Urothelium cell line (cell line): ENCODE data around the gene ZFX.
A peak's percentile ranks its signal among the peaks of the same experiment; 100 is the strongest.

Experiments used
- DNase-seq: peaks from one replicate; pipeline ENCODE4 v3.0.0; 2011; ENCODE audit warnings: low spot score, mixed read lengths
- FAIRE-seq: peaks from 2 replicates; lab custom pipeline; 2011; peaks lifted over from hg19 to GRCh38; lab: Jason Lieb, UNC

The ZFX gene

GRCh38 chrX:24198101-24198500 is 48.6 kb downstream of the ZFX start:
- FAIRE-seq (no peak), DNase-seq (no peak)

DNA sequence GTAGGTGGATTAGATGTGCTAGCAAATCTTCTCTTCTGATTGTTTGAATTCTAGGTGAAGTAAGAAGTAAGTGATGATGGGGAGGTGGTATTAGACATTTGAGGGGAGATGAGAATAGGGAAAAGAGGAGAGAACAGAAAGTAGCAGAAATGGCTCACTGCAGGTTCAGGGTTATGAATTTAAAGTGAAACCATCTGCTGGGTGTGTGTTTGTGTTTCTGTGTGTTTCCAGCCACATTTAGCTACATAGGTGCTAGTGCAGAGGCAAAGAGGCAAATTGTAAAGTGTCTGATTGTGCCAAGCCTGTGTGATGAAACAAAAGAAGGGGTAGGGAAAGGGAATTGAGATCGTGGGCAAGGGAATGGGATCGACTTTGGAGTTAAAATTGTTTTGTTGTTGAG is 50.6 kb downstream of the ZFX start:
- no peak for FAIRE-seq
- no peak for DNase-seq

DNA sequence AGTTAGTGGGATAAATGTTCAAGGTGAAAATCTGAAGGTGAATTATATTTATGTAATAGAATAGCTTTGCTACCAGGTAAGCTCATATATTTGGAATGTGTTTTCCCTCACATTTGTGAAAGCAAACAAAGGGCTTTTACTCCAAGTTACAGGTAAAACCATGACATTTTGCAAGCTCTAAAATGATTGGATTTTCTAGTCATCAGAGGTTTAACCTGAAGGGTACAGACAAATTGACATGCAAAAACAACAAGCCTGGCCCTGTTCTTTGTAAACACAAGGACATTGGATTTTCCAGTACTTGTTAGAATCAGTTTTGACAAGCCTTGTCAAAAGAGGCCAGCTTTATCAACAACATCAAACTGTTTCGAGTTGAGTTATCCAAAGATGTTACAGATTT is 51.7 kb downstream of the ZFX start:
- FAIRE-seq (no peak), DNase-seq (no peak)

DNA sequence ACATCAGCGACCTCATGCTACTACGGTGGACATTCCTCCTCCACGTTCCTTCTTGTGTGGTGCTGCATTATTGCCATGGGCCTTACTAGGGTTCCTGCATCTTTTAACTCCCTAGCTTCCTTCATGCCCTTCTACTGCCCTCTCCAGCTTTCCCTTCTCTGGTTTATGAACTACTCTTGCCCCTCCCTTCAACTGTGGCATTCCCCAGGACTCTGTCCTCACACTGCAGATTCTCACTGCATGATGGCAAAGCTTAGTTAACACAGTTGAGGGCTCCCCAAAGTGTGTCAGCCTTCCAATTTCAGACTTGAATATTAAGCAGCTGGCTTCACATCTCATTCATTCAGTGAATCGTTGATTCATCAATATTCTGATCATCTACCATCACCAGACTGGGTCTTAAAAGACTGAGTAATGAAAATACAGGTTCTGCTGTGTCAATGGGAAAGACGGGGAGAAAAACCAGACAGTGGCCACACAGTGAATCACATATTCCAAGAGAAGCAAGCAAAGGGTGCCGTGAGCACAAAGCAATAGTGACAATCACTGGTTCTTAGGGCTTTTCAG is 53.0 kb downstream of the ZFX start:
- no peak for FAIRE-seq

GRCh38 chrX:24203072-24203808 is 53.7 kb downstream of the ZFX start:
- FAIRE-seq, result no peak
- no peak for DNase-seq

More for the DNA sequence above, 53.0 kb downstream of the ZFX start:
- DNase-seq, result no peak

- DNase-seq (no peak), FAIRE-seq (no peak)
Observed at GRCh38 chrX:24204331-24204730, 54.8 kb downstream of the ZFX start.

GRCh38 chrX:24204958-24205357 is 55.4 kb downstream of the ZFX start:
- no peak for DNase-seq
- FAIRE-seq, result no peak

- no peak for FAIRE-seq
- no peak for DNase-seq
Observed at GRCh38 chrX:24207826-24208225, 58.3 kb downstream of the ZFX start.

GRCh38 chrX:24208496-24209240 is 59.1 kb downstream of the ZFX start:
- DNase-seq, result no peak
- no peak for FAIRE-seq

DNA sequence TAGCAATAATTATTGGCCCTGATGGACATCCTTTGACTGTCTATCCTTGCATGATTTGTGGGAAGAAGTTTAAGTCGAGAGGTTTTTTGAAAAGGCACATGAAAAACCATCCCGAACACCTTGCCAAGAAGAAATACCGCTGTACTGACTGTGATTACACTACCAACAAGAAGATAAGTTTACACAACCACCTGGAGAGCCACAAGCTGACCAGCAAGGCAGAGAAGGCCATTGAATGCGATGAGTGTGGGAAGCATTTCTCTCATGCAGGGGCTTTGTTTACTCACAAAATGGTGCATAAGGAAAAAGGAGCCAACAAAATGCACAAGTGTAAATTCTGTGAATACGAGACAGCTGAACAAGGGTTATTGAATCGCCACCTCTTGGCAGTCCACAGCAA is 60.7 kb downstream of the ZFX start:
- FAIRE-seq, result no peak
- DNase-seq, result no peak

- no peak for FAIRE-seq
- no peak for DNase-seq
Observed at GRCh38 chrX:24214568-24214967, 65.0 kb downstream of the ZFX start.

DNA sequence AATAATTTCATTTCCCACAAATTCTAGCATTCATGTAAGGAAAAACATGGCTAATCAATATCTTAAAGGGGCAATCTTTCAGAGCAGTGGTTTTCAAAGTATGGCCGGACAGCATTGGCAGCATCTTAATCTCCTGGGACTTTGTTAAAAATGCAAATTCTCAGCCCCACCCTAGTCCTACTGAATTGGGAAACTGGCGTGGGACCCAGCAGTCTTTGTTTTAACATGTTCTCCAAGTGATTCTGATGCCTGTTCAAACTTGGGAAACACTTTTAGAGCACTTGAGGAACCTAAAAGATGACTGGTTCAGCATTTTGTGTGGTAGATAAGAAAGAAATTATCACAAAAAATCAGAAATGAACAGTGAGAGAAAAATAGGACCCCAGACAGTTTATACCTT is 65.7 kb downstream of the ZFX start:
- DNase-seq, result no peak
- no peak for FAIRE-seq

DNA sequence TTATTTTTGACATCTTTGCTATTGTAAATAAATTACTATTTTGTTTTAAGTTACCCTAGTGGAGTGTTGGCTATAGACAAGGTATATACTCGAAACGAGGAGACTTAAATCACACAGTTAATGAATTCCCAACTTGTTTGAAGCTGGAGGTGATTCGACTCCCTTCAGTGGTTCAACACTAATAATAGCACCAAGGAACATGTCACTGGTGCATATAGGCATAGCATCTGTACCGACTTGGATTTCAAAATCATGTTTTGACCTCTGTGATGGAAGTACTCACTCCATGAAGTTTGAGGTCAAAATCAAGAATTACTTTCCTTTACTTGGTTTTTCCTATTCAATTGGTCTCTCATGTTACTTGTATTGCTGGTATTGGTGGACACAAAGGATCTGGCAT is 66.5 kb downstream of the ZFX start:
- FAIRE-seq (no peak), DNase-seq (no peak)

DNA sequence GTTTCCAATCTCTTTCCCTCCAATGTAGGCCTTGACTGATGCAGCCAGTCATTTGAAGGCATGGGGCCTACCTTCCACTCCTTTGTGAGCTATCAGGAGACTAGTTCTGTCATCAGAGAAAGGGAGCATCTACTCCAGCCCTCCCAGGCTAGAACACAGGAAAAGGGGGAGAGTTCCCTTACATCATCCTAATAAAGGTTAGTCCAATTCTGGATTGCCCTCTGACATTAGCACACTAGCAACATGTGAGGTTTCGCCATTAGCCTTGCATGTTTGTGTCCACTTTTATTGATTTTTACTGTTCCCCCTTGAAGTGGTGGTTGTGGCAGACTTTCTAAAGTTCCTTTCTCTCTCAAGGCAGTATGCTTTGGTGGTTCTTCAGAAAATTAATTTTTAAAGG is 67.3 kb downstream of the ZFX start:
- FAIRE-seq (no peak), DNase-seq (no peak)

GRCh38 chrX:24219320-24219719 is 69.8 kb downstream of the ZFX start:
- FAIRE-seq (no peak), DNase-seq (no peak)

DNA sequence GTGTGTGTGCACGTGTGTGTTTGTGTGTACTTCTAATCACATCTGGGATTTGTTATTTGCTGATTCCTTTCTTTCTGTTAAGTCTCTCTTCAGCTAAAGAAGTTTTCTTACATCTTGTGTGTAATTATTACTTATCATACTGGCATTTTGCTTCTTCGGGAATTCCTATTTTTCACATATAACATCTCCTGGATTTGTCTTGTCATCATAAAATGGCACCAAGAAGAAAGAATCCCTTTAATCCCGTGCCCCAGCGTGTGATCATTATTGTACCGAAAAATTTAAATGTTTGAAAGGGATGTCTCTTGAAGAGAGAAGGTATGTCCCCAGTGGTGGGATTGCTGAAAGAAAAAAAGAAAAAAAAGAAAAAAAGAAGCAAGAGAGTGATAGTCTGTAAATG is 72.3 kb downstream of the ZFX start:
- FAIRE-seq, result no peak
- DNase-seq, result no peak

GRCh38 chrX:24225265-24225664 is 75.7 kb downstream of the ZFX start:
- FAIRE-seq (no peak), DNase-seq (no peak)

GRCh38 chrX:24226176-24226575 is 76.6 kb downstream of the ZFX start:
- DNase-seq (no peak), FAIRE-seq (no peak)

DNA sequence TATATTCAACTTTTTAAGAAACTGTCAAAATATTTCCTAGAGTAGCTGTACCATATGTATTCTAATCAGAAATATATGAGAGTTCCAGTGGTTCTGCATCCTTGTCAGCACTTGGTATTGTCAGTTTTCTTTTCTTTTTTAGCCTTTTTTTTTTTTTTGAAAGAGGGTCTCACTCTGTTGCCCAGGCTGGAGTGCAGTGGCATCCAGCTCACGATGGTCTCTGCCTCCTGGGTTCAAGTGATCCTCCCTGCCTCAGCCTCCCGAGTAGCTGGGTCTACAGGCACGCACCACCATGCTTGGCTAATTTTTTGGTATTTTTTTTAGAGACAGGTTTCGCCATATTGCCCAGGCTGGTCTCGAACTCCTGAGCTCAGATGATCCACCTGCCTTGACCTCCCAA is 79.1 kb downstream of the ZFX start:
- FAIRE-seq, result no peak
- no peak for DNase-seq

- no peak for FAIRE-seq
- no peak for DNase-seq
Observed at GRCh38 chrX:24229400-24229879, 79.9 kb downstream of the ZFX start.

DNA sequence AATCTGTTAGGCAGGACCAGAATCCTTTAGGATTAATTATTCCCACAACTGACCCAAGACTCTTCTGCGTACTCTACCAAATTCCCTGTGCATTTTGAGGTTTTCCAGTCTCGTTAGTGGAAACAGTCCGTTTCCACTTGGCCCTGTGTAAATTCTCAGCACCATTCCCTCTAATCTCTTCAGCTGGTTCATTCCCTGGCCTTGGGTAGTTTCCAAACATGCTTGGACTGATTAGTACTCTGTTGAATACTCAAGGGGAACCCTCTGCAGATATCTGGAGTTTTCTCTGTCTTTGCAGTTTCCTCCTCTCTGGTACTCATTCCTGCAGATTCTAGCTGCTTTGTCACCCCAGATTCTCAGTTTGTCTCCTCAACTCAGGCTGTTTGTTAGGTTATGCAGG is 80.4 kb downstream of the ZFX start:
- DNase-seq, result no peak
- FAIRE-seq, result no peak

DNA sequence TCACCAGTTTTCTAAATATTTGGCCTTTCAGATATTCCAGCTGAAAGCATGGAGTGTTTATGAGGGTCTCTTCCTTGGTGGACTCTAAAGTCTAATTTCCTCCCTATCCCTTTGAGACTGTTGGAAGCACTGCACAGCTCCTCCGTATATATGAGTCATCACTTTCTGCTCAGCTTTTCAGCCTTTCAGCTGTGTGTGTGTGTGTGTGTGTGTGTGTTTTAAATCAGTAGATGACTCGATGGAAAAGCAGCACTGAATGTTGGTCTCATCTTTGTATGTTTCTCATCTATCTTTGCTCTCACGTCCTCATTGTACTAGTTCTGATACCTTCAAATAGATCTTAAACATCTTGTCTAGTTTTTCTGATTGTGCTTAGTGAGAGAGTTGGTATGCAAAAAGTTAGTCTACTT is 81.6 kb downstream of the ZFX start:
- DNase-seq (peak; percentile 13), FAIRE-seq (no peak)
